Left lung (tissue), 10 donors: Measurements from ENCODE around the gene GMEB1. TPM values are rescaled to one million over a fixed set of nuclear protein-coding genes. Genes with fewer than 3 reads are reported as not detected.
"Not testable (repeated sequence)": the region's sequence is repeated elsewhere in the genome, so short reads cannot be mapped to it uniquely, and the experiment has no call there.

ENCODE experiments used
- ATAC-seq: fragments of 200-7000 bp; cut with Tn5 transposase; one replicate; pipeline ENCODE4 v1.9.1; 2020; ENCODE audit warnings: moderate library complexity
- DNase-seq, 4 donors: peaks; one replicate each; pipeline ENCODE4 v3.0.0-alpha.2; 2013 to 2020
- H3K27ac ChIP-seq, 2 donors: fragments of 200-600 bp; sonication (generic) in 1 of 2; one replicate each; pipeline versions ENCODE4 v1.5.0 to v1.8.0; 2020 to 2021
- H3K27me3 ChIP-seq, 2 donors: fragments of 200-600 bp; sonication (generic) in 1 of 2; one replicate each; pipeline versions ENCODE4 v1.5.0 to v1.8.0; 2020 to 2021
- H3K36me3 ChIP-seq, 2 donors: fragments of 200-600 bp; sonication (generic) in 1 of 2; one replicate each; pipeline versions ENCODE4 v1.5.0 to v1.8.0; 2020 to 2021
- H3K4me1 ChIP-seq, 2 donors: fragments of 200-600 bp; one replicate each; pipeline ENCODE4 v1.8.0; 2021
- H3K4me3 ChIP-seq, 2 donors: fragments of 200-600 bp; sonication (generic) in 1 of 2; one replicate each; pipeline versions ENCODE4 v1.5.0 to v1.8.0; 2020 to 2021; ENCODE audit warnings: mild to moderate bottlenecking in 1 of 2
- H3K9me3 ChIP-seq, 2 donors: fragments of 200-600 bp; sonication (generic) in 1 of 2; one replicate each; pipeline versions ENCODE4 v1.5.0 to v1.8.0; 2020 to 2021
- intact Hi-C, 2 donors: fragments of 100-400 bp; cut with DNase I; formaldehyde crosslinking; loops; one replicate each; pipeline versions ENCODE4 v1.11.2 to v1.14.2; 2022
- polyA plus RNA-seq, 6 donors: library from polyadenylated mRNA; unstranded; fragments of 120-200 nt; gene quantifications; one replicate each; pipeline ENCODE4 v1.2.1, GENCODE V29; 2013; ENCODE audit not compliant: insufficient read length in 6 of 6
- total RNA-seq, 2 donors: library from RNA; stranded (reverse); fragmentation: NEBNext Ultra II Directional; extraction: Animal tissue kit (Norgen Biotek cat#: 25700); gene quantifications; one replicate each; pipeline ENCODE4 v1.2.1, GENCODE V29; 2021
- TF ChIP-seq, protein P1 (sequence below), 2 donors: fragments of 200-600 bp; sonication (generic) in 1 of 2; IDR thresholded peaks; one replicate each; pipeline versions ENCODE4 v1.5.0 to v1.8.0; 2021; ENCODE audit warnings: antibody characterized with exemption in 2 of 2
- donor health status: DM: no; HTN: yes; CAD: no.
- donor health status: DM: no; HTN: no; CAD: no.

The GMEB1 gene
- total and polyA plus RNA-seq, 8 donors, result 10.6 to 18.6 (median 16.7) TPM

DNA sequence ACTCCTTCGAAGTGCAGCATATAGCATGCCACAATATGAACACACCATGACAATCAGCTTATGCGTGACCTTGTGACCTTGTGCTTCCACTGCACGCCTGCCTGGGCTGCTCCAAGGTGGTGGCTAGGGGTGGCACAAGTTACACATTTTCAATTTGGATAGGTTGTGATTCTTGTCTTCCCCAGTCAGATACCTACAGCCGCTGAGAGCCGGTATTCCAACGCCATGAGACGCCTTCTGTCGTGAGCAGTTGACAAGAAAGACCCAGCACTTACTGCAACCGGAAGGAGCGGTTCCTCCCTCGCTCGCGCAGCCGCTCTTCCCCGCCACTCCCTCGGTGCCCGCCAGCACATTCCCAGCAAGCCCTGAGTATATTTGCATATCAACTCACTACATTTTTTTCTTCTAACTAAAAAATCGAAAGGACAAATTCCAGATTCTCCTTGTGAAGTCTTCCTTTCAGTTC, 20.5 kb upstream of the GMEB1 start:
- H3K4me3 ChIP-seq, result peak overlapping the region; percentile 18 to 36
- ATAC-seq (peak; percentile 92), DNase-seq (peak; percentile 94 to 96 (median 96))
- peak overlapping the region; percentile 91 to 97 for H3K27ac ChIP-seq
- TF ChIP-seq, protein P1, sequence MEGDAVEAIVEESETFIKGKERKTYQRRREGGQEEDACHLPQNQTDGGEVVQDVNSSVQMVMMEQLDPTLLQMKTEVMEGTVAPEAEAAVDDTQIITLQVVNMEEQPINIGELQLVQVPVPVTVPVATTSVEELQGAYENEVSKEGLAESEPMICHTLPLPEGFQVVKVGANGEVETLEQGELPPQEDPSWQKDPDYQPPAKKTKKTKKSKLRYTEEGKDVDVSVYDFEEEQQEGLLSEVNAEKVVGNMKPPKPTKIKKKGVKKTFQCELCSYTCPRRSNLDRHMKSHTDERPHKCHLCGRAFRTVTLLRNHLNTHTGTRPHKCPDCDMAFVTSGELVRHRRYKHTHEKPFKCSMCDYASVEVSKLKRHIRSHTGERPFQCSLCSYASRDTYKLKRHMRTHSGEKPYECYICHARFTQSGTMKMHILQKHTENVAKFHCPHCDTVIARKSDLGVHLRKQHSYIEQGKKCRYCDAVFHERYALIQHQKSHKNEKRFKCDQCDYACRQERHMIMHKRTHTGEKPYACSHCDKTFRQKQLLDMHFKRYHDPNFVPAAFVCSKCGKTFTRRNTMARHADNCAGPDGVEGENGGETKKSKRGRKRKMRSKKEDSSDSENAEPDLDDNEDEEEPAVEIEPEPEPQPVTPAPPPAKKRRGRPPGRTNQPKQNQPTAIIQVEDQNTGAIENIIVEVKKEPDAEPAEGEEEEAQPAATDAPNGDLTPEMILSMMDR (IDR thresholded peaks at IDR 0.05), result no peak
- H3K9me3 ChIP-seq, result no peaks in the 10 kb centered on the region
- peaks cover 8 to 42% of the 10 kb centered on the region in 2 donors for H3K4me1 ChIP-seq
- H3K36me3 ChIP-seq, result no peaks in the 10 kb centered on the region
- intact Hi-C loops, result no loop called here
- no peaks in the 10 kb centered on the region for H3K27me3 ChIP-seq

DNA sequence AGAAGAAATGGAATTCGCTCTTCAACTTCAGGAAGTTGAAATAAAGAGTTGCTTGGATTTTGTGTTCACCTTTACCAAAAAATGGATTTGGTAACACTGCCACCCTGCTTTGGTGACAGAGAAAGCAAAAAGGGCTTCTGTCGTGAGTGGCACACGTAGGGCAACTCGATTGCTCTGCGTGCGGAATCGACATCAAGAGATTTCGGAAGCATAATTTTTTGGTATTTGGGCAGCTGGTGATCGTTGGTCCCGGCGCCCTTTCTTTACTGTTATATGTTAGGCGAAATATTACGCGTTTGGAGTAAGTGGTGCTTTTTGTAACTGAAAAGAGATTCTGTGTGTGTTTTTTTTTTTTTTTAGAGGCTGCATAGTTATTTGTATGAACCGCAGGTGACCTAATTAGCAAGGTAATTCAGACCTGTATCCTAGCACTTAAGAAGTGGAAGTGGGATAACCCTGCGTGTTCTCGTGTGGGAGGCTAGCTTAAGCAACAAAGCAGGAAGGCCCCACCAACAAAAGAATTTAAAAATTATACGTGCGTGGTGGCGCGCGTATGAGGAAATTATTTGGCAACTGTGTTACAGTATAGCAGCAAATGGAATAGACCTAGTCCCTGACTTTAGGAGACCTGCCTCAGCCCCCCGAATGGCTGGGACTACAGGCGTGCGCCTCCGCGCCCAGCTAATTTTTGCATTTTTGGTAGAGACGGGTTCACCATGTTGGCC, 19.9 kb upstream of the GMEB1 start, which contains the start of gene RNU11:
TSS of gene RNU11 (plus strand) at position 127 of the 725 bp plus-strand sequence.
- peak; percentile 81 to 97 (median 92) for DNase-seq
- intact Hi-C loops, result no loop called here

DNA sequence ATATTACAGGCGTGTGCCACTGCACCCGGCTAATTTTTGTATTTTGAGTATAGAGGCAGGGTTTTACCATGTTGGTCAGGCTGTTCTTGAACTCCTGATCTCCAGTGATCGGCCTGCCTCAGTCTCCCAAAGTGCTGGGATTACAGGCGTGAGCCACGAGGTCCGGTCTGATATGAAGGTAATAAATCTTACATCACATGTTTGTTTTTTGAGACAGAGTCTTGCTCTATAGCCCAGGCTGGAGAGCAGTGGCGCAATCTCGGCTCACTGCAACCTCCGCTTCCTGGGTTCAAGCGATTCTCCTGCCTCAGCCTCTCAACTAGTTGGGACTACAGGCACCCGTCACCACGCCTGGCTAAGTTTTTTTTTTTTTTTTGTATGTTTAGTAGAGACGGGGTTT, 15.5 kb upstream of the GMEB1 start:
- intact Hi-C loops, H3K27me3 ChIP-seq, H3K36me3 ChIP-seq, H3K27ac ChIP-seq, ATAC-seq, H3K9me3 ChIP-seq, H3K4me3 ChIP-seq: not testable (repeated sequence)
- peak in 1 of 4 donors; percentile 28 for DNase-seq
- H3K4me1 ChIP-seq, result peaks cover 0 to 19% of the 10 kb centered on the region in 2 donors

More for the DNA sequence above, 19.9 kb upstream of the GMEB1 start, which contains the start of gene RNU11:
- no peaks in the 10 kb centered on the region for H3K27me3 ChIP-seq
- H3K4me1 ChIP-seq, result peaks cover 8 to 40% of the 10 kb centered on the region in 2 donors
- peak; percentile 80 for ATAC-seq
- peak within 1 kb of the TSS; percentile 91 to 97 for H3K27ac ChIP-seq
- TF ChIP-seq, protein P1 (IDR thresholded peaks at IDR 0.05), result no peak
- H3K4me3 ChIP-seq, result peak within 1 kb of the TSS; percentile 18 to 36
- H3K9me3 ChIP-seq, result no peaks in the 10 kb centered on the region
- no peaks in the 10 kb centered on the region for H3K36me3 ChIP-seq

DNA sequence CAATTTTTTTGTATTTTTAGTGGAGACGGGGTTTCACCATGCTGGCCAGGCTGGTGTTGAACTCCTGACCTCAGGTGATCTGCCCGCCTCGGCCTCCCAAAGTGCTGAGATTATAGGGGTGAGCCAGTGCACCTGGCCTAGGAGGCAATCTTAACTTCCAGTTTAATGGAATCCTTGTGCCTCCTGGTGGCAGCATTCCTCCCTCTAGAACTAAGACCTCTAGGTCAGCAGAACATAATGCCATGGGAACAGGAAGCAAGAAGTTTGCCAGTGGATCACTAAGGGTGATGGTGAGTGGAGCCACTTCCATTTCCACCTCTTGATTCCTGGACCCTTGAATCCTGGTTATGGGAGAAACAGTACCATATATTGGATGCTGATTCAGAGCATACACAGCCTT, 14.7 kb upstream of the GMEB1 start:
- peak in 2 of 4 donors; percentile 5 to 17 for DNase-seq
- ATAC-seq, result peak; percentile 16
- H3K27me3 ChIP-seq, intact Hi-C loops, H3K4me3 ChIP-seq, H3K9me3 ChIP-seq, H3K27ac ChIP-seq, H3K36me3 ChIP-seq: not testable (repeated sequence)
- peaks cover 0 to 16% of the 10 kb centered on the region in 2 donors for H3K4me1 ChIP-seq

DNA sequence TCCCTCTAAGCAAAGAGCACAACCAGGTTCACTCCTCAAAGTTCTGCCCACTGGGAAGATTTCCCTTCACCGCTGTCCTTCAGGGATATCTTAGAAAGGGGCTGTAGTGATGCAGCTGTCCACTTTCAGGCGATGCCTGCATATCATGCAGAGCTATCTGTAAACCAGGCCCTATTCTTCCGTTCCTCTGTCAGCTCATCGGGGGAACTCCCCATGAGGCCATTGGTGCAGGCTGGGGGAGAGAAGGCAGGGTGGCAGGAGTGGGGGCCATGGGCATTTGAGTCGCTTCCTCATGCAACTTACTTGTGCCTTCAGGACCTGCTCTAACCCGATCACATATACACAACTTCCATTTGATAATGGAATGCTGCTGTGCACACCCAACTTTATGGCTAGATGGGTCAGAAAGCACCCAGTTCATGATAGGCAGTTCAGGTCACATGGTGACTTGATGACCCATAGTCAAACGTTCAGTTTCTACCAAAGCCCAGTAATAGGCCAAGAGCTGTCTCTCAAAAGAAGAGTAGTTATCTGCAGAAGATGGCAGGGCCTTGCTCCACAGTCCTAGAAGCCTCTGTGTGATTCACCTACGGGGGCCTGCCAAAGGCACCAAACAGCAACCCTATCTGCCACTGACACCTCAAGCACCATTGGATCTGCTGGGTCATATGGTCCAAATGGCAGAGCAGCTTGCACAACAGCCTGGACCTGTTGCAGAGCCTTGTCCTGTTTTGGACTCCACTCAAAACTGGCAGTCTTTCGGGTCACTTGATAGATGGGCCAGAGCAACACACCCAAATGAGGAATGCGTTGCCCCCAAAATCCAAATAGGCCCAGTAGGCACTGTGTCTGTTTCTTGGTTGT, 12.9 kb upstream of the GMEB1 start:
- H3K27ac ChIP-seq, H3K4me3 ChIP-seq, H3K9me3 ChIP-seq, intact Hi-C loops, H3K36me3 ChIP-seq, ATAC-seq, H3K4me1 ChIP-seq, H3K27me3 ChIP-seq: not testable (repeated sequence)
- peak in 1 of 4 donors; percentile 5 for DNase-seq

DNA sequence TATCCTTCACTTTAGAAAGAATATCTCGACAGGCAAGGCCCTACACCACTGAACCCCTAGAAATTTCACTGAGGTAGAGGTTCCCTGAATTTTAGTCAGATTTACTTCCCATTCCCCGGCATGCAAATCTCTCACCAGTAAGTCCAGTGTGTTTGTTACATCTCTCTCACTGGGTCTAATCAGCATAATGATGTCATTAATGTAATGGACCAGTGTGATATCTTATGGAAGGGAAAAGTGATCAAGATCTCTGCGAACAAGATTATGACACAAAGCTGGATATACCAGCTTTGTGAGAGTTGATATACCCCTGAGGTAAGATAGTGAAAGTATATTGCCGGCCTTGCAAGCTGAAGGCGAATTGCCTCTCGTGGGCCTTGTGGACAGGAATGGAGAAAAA, 12.2 kb upstream of the GMEB1 start:
- intact Hi-C loops, result no loop called here
- ATAC-seq, result no peak
- Histone ChIP-seq H3K4me1 (peaks cover 0 to 5% of the 10 kb centered on the region in 2 donors), H3K9me3 (no peaks in the 10 kb centered on the region), H3K27ac (no peak overlapping the region), H3K36me3 (no peaks in the 10 kb centered on the region), H3K27me3 (no peaks in the 10 kb centered on the region), H3K4me3 (no peak overlapping the region)
- no peak for DNase-seq
- TF ChIP-seq, protein P1 (IDR thresholded peaks at IDR 0.05), result no peak
